Measurements from ENCODE around the gene NQO1.

DNA sequence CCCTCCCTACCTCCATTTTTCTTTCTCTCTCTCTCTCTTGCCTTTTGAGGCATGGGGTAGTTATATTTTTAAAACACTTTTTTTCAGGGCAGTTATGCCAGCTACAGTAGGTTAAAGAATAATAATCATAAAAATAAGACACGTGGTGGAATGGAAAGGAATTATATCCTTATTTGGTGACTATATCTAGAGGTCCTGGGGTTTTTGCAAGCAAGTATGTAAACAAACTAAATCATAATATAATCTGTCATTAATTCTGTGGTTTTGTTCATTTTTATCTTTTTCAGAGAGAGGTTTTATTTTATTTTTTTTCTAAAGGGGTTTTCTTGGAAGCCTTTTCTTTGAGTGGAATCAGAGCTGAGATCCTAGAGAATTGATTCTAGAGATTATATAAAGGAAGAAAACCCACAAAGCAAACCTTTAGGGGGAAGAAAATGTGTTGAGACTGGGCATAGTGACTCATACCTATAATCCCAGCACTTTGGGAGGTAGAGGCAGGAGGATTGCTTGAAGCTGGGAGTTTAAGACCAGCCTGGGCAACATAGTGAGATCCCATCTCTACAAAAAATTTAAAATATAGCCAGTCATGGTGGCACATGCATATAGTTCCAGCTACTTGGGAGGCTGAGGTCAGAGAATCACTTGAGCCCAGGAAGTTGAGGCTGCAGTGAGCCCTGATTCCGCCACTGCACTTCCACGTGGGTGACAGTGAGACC, 53.2 kb downstream of the NQO1 start:
- TF ChIP-seq, protein P1, sequence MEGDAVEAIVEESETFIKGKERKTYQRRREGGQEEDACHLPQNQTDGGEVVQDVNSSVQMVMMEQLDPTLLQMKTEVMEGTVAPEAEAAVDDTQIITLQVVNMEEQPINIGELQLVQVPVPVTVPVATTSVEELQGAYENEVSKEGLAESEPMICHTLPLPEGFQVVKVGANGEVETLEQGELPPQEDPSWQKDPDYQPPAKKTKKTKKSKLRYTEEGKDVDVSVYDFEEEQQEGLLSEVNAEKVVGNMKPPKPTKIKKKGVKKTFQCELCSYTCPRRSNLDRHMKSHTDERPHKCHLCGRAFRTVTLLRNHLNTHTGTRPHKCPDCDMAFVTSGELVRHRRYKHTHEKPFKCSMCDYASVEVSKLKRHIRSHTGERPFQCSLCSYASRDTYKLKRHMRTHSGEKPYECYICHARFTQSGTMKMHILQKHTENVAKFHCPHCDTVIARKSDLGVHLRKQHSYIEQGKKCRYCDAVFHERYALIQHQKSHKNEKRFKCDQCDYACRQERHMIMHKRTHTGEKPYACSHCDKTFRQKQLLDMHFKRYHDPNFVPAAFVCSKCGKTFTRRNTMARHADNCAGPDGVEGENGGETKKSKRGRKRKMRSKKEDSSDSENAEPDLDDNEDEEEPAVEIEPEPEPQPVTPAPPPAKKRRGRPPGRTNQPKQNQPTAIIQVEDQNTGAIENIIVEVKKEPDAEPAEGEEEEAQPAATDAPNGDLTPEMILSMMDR (conservative IDR thresholded peaks at IDR 0.05), result no peak
- no peak for TF ChIP-seq EZH2 (IDR thresholded peaks at IDR 0.05; ENCODE audit: low read depth)
